Ecto neural progenitor cell (in vitro differentiated cells): ENCODE results near the gene C17orf50.
"Not testable (repeated sequence)": the region's sequence is repeated elsewhere in the genome, so short reads cannot be mapped to it uniquely, and the experiment has no call there.

Source experiments
- DNase-seq: peaks from one replicate; pipeline ENCODE4 v3.0.0-alpha.2; 2018; ENCODE audit warnings: low spot score

C17orf50 gene

DNA sequence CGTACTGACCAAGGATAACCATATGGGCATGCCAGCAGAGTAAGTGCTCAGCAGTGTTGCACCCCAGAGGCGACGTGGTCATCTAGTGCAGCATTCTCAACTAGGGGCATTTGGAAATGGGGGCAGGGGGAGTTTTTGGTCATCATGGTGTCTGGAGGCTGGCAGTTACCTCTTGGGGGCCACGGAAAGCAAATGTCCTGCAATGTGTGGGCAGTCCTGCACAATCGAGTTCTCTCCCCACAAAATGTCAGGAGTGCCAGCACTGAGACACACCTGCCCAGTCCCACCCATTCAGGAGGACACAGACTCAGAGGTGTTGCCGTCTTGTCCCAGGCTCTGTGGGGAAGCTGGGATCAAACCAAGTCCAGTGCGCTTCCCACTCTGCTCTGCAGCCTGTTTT lies 26.3 kb upstream of the C17orf50 start:
- DNase-seq: no peak

DNA sequence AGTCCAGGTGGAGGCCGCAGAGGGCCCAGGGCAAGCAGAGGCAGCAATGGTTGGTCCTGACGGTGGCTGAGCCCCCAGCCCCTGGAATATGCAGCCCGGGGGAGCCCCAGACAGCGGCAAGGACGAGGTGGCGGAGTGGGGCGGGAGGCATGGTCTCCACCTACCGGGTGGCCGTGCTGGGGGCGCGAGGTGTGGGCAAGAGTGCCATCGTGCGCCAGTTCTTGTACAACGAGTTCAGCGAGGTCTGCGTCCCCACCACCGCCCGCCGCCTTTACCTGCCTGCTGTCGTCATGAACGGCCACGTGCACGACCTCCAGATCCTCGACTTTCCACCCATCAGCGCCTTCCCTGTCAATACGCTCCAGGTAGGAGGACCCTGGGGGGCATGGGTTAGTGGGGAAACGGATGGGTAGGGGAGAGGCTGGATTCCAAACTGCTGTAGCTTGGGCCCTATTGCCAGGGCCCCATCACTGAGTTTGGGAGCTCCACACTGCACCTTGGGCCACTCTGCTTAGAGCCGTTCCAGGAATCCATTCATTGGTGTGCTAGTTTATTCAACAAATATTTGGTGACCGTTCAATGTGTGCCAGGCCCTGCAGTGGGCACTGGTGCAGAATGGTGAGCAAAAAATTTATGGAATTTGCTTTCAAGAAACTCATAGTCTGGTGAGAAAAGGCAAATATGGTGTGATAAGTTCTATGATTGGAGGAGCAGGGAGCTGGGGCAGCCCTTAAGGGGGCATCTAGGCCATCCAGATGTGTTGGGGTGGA lies 25.5 kb upstream of the C17orf50 start:
- DNase-seq: no peak

GRCh38 chr17:35736236-35736635 lies 24.5 kb upstream of the C17orf50 start:
- no peak for DNase-seq

DNA sequence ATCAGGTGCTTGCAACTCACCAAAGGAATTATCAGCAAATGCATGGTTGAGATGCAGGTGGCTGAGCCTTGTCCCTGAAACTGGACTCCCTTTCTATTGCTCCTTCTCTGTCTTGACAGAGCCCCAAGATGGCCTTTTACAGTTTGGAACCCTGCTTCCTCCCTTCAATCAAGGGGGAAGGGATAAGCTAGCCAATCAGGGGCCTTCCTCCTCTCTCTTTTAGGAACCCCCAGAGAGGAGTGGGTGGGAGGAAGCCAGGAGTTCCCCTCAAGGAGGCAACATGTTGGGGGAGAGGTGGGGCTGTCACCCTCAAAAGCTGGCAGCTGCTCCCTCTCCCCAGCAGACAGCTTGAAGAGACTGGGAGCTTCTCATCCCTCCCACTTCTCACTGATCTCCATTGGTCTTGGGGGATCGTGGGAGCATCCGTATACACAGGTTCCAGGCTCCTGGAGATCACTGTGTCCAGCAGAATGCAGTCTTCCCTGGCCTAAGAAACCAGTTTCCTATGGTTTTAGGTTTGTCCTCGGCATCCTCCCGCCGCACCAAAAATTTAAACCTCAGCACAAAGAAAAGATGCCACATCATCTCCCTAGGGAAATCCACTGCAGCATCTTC lies 22.1 kb upstream of the C17orf50 start:
- no peak for DNase-seq

DNA sequence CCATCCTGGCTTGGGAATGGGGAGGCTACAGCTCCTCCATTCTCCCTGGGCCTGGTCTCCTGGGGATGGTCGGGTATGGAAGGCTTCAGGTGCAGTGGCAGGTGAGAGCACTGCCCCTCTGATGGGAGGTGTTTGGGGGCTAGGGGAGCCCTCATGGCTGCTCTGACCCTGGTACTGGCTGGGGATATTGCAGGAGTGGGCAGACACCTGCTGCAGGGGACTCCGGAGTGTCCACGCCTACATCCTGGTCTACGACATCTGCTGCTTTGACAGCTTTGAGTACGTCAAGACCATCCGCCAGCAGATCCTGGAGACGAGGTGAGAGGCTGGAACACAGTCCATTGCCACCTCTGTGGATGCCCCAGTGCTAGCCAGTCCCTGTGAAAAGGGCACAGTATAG lies 20.5 kb upstream of the C17orf50 start:
- no peak for DNase-seq

DNA sequence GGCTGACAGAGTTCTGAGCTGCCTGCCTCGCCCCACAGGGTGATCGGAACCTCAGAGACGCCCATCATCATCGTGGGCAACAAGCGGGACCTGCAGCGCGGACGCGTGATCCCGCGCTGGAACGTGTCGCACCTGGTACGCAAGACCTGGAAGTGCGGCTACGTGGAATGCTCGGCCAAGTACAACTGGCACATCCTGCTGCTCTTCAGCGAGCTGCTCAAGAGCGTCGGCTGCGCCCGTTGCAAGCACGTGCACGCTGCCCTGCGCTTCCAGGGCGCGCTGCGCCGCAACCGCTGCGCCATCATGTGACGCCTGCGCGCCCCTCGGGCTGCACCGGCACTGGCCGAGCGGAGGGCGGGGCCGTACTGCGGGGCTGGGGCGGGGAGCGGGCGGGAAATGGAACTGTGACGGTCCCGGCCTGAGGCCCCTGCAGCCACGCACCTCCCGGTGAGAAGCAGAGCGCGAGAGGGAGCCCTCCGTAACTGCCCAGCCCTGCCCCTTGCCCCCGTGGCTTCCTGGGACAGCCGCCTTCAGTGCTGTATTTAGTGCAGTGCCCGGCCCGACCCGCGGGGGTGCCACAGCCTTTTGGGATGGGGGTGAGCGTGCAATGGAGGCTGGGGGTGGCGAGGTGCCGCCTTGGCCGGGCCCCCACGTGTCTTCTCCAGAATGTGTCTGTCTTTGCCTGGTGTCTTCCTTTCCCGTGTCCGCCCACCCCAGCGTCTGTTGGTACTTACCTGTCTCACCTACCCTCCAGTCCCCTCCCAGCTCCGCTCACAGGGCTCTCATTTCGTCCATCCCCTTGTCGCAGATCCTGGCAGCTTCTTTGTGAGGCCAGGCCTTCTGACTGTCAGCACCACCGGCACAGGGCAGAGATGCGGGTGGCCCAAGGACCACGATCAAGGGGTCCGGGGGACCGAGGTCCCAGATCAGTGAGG lies 19.4 kb upstream of the C17orf50 start:
- no peak for DNase-seq

DNA sequence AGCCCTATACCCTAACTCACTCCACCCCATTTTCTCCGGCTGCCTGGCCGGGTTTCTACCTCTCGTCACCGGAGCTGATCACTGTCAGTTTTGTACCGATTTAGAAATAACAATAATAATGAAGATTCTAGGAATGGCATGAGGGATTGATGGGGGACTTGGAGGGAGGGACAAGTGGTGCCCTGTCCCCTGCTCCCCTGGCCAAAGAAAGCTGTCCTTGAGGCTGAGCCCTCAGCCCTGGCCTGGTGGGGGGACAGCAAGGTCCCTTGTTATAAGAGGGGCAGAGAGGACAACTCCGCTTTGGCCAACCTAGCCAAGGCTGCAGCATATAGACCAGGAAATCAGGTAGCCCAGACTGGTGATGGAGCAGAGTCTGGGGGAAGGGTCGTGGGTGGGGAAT lies 18.2 kb upstream of the C17orf50 start:
- DNase-seq: no peak

DNA sequence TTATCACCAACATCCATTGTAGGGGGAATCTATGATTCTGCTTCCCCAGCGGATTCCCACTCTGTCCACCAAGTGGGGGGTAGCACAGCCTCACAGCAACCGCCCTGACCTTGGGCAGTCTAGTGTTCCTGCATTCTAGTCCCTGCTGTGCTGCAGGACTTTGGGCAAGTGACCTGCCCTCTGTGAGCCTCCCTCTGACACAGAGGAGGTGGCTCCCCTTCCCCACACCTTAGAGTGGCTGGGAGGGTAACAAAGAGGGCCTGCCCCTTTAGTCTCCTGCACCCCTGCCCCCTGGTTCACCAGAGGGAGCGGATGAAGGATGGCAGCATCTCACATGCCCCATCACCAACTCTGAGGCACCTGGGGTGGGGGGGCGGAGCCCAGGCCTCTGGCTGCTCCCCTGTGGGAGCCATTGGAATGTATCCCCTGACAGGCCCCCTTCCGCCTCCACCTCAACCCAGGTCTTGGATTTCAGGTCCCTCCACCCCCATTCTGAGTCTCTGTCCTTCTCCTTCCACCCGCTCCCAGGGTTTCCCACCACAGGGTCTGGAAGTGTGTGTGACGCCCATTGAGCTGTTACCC lies 17.7 kb upstream of the C17orf50 start:
- DNase-seq: no peak

GRCh38 chr17:35743626-35744328 lies 16.9 kb upstream of the C17orf50 start:
- DNase-seq: peak; percentile 73

- no peak for DNase-seq
Measured at GRCh38 chr17:35744830-35745229, 15.9 kb upstream of the C17orf50 start.

DNA sequence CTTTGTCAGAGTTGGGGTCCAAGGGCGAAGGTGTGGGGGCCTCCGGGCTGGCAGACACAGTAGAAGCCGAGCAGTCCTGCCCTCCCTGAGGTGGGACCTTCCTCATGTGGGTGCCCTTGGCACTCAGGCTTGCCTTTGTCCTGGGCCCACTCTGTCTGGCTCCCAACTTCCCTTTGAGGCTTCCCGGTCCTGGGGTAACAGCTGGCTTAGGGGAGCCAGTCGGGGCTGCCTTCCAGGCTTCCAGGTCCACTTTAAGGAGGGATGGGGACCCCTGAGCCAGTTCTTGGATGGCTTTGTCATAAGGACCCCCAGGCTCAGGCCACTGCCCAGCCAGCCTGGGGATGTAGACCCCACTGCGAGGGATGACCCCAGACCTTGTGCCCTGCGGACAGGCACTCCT lies 15.4 kb upstream of the C17orf50 start:
- no peak for DNase-seq

DNA sequence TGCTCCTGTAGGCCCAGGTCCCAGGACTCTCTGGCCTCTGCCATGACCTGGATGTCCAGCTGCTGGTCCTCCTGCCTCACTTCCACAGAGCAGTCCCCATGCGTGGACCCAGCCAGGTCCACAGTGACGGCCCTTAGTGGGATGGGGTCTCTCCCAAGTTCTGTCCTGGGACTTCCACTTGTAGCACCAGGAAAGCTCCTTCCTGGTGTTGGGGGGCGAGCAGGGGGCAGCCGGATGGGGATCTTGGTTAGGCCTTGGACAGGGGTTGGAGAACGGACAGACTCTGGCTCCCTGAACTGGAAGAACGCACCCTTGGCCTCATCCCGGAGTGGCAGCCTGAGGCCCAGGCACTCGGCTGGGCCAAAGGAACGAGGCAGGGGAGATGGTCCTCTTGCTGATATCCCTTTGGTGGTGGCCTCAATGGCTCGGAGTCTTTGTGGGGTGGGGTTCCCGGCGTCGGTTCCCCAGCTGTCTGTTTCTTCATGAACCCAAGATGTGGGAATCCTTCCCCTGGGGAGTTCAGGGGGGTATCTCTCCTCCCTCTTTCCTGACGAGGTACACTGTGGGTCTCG lies 14.9 kb upstream of the C17orf50 start:
- no peak for DNase-seq

DNA sequence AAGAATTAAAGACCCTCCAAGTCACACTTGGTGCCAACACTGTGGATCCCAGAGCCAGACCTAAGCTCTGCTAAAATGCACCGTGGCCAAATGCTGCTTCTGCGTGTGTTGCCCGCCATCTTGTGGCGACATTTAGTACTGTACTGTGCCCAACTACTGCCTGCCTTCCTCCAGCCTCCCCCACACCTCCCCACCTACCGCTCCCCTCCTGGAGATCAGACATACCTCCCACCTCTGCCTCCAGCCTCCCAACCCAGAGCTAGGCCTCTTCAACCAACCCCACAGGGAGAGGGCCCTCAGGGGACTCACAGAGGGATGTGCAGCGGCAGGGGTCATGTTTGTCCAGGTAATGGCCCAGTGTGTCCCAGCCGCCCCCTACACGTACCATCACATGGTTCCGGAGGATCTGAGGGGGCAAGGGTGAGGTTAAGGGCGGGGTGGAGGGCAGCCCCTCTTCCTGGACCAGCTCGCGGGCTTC lies 13.1 kb upstream of the C17orf50 start:
- peak; percentile 89 for DNase-seq

GRCh38 chr17:35748341-35748841 lies 12.3 kb upstream of the C17orf50 start:
- no peak for DNase-seq

- DNase-seq: no peak
Measured at GRCh38 chr17:35748979-35749378, 11.7 kb upstream of the C17orf50 start.

DNA sequence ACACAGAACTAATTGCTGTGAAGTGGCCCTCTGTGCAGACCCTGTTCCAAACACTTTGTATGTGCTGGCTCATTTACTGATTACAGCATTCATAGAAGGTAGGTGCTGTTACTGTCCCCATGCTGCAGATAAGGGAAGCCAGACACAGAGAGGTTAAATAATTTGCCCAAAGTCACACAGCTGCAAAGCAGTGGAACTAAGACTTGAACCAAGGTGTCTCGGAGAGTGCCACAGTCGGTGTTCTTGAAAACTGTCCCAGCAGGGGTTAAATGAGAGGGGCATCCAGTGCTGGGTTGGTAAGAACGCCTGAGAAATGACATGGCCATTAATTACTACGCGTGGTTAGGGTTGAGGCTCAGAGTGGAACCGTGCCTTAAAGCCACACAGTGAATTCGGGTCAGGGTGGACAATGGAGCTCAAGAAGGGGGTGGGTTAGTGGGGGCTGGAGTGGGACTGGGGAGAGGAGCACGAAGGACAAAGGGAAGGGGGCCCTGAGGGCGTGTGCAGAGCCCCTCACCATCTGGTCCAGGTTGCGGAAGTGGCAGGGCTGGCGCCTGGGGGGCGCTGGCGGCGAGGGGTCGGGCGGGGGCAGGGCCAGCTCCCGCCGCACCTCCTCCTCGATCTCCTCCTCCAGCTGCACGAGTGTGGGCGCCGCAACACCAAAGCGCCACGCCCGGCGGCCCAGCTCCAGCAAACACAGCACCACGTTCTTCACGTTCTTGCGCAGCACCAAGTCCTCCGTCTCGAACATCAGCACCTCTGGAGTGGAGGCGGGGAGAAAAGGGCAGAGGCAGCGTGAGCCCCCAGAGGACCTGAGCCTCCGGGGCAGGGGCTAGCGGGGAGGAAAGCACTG lies 10.9 kb upstream of the C17orf50 start:
- DNase-seq: peak; percentile 77

DNA sequence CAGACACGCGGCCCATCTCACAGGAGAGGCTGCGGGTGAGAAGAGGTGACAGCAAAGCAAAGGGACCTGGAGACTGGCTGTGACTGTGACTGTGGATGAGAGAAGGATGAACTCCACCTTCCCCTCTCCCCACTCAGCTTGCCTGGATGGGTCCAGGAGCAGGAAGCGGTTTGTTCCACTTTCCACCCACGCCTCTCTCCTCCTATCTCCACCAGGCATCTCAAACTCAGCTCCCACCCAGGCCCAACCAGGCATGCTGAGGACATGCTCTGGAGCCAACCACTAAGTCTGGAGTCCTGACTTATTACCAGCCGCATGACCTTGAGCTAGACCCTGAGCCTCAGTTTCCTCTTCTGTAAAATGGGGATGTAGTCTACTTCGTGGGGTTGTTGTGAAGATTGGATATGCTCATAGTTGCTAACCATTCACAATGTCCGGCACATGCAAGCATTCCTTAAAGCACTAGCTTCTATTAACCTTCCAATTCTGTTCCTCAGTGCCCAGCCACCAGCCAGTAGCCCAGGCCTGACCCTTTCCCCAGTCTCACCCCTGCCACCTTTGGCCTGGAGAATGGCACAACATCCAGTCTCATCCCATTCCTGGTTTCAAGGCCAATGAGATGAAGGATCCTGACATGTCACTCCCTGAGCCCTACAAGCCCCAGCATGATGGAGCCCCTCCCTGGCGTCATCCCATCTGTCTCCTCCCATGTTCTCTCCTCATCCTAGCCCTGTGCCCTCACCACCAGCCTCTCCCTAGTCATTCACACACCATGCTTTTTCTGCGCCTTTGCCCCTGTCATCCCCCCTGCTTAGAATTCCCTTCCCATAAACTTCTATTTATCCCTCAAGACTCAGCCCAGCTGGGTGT lies 9.9 kb upstream of the C17orf50 start:
- no peak for DNase-seq

DNA sequence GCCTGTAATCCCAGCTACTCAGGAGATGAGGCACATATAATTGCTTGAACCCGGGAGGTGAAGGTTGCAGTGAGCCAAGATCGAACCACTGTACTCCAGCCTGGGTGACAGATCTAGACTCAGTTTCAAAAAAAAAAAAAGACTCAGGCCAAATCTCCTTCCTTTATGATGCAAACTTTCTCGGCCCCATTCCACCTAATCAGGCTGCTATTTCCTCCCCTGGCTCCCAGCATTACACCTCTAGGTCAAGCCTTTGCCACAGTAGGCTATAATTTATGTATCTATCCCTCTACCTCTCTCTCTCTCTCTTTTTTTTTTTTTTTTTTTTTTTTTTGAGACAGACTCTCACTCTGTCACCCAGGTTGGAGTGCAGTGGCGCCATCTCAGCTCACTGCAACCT lies 9.1 kb upstream of the C17orf50 start:
- not testable (repeated sequence) for DNase-seq

- no peak for DNase-seq
Measured at GRCh38 chr17:35752471-35752870, 8.2 kb upstream of the C17orf50 start.
